Measurements from ENCODE around the gene FHOD3.

Gene FHOD3

GRCh38 chr18:36519358-36519757 lies 221.8 kb downstream of the FHOD3 start:
- DNase-seq (ENCODE audit: low read depth in 2 of 2), result no peak

GRCh38 chr18:36522509-36522908 lies 225.0 kb downstream of the FHOD3 start:
- DNase-seq (ENCODE audit: low read depth in 2 of 2), result no peak

GRCh38 chr18:36525913-36526312 lies 228.4 kb downstream of the FHOD3 start:
- DNase-seq (ENCODE audit: low read depth in 2 of 2), result no peak

GRCh38 chr18:36526611-36527010 lies 229.1 kb downstream of the FHOD3 start:
- DNase-seq (ENCODE audit: low read depth in 2 of 2), result no peak

- no peak for DNase-seq (ENCODE audit: low read depth in 2 of 2)
These were observed 229.5 kb downstream of the FHOD3 start for GRCh38 chr18:36527051-36527450.

- DNase-seq (ENCODE audit: low read depth in 2 of 2), result no peak
These were observed 230.4 kb downstream of the FHOD3 start for GRCh38 chr18:36527740-36528455.

- no peak for DNase-seq (ENCODE audit: low read depth in 2 of 2)
These were observed 232.2 kb downstream of the FHOD3 start for GRCh38 chr18:36529747-36530146.

GRCh38 chr18:36530676-36531405 lies 233.3 kb downstream of the FHOD3 start:
- no peak for DNase-seq (ENCODE audit: low read depth in 2 of 2)

GRCh38 chr18:36531636-36532035 lies 234.1 kb downstream of the FHOD3 start:
- no peak for DNase-seq (ENCODE audit: low read depth in 2 of 2)

GRCh38 chr18:36532394-36532793 lies 234.9 kb downstream of the FHOD3 start:
- no peak for DNase-seq (ENCODE audit: low read depth in 2 of 2)

- DNase-seq (ENCODE audit: low read depth in 2 of 2), result no peak
These were observed 235.3 kb downstream of the FHOD3 start for GRCh38 chr18:36532815-36533214.

GRCh38 chr18:36533446-36534153 lies 236.1 kb downstream of the FHOD3 start:
- no peak for DNase-seq (ENCODE audit: low read depth in 2 of 2)

GRCh38 chr18:36534154-36534688 lies 236.7 kb downstream of the FHOD3 start:
- DNase-seq (ENCODE audit: low read depth in 2 of 2), result no peak

GRCh38 chr18:36535202-36535935 lies 237.9 kb downstream of the FHOD3 start:
- DNase-seq (ENCODE audit: low read depth in 2 of 2), result no peak

- no peak for DNase-seq (ENCODE audit: low read depth in 2 of 2)
These were observed 238.9 kb downstream of the FHOD3 start for GRCh38 chr18:36536426-36536825.

- DNase-seq (ENCODE audit: low read depth in 2 of 2), result no peak
These were observed 239.8 kb downstream of the FHOD3 start for GRCh38 chr18:36537289-36537688.

GRCh38 chr18:36539674-36540231 lies 242.2 kb downstream of the FHOD3 start:
- DNase-seq (ENCODE audit: low read depth in 2 of 2), result no peak

GRCh38 chr18:36543030-36543429 lies 245.5 kb downstream of the FHOD3 start:
- DNase-seq (ENCODE audit: low read depth in 2 of 2), result no peak

GRCh38 chr18:36543991-36544725 lies 246.6 kb downstream of the FHOD3 start:
- DNase-seq (ENCODE audit: low read depth in 2 of 2), result no peak

- no peak for DNase-seq (ENCODE audit: low read depth in 2 of 2)
These were observed 248.4 kb downstream of the FHOD3 start for GRCh38 chr18:36545821-36546427.

All from stimulated activated CD4-positive, alpha-beta T cell treated with anti-CD3 and anti-CD28 coated beads, Interleukin-15, amount 100 ng/mL, for 48 hours (primary cell).